CD4-positive, alpha-beta T cell treated with Interleukin-15 for 1 hour (primary cell): ENCODE results near the gene TBC1D2B.
"Not testable (repeated sequence)": the region's sequence is repeated elsewhere in the genome, so short reads cannot be mapped to it uniquely, and the experiment has no call there.

ENCODE experiments used
- DNase-seq: peaks from one replicate; pipeline ENCODE4 v3.0.0-alpha.2; 2020

The TBC1D2B gene

GRCh38 chr15:77984446-77984861, 93.1 kb downstream of the TBC1D2B start:
- no peak for DNase-seq

GRCh38 chr15:77983708-77984445, 93.6 kb downstream of the TBC1D2B start:
- DNase-seq: no peak

GRCh38 chr15:77983091-77983707, 94.3 kb downstream of the TBC1D2B start:
- DNase-seq: no peak

- no peak for DNase-seq
These were observed 95.4 kb downstream of the TBC1D2B start for GRCh38 chr15:77982127-77982490.

- DNase-seq: no peak
These were observed 96.0 kb downstream of the TBC1D2B start for GRCh38 chr15:77981281-77982126.

GRCh38 chr15:77980674-77981073, 96.8 kb downstream of the TBC1D2B start:
- not testable (repeated sequence) for DNase-seq

GRCh38 chr15:77980098-77980497, 97.4 kb downstream of the TBC1D2B start:
- no peak for DNase-seq

- DNase-seq: not testable (repeated sequence)
These were observed 98.4 kb downstream of the TBC1D2B start for GRCh38 chr15:77979157-77979556.

GRCh38 chr15:77978759-77979145, 98.8 kb downstream of the TBC1D2B start:
- not testable (repeated sequence) for DNase-seq

GRCh38 chr15:77977903-77978758, 99.4 kb downstream of the TBC1D2B start:
- not testable (repeated sequence) for DNase-seq

- not testable (repeated sequence) for DNase-seq
These were observed 100.6 kb downstream of the TBC1D2B start for GRCh38 chr15:77976760-77977525.

GRCh38 chr15:77976095-77976450, 101.4 kb downstream of the TBC1D2B start:
- DNase-seq: not testable (repeated sequence)

GRCh38 chr15:77975332-77976094, 102.0 kb downstream of the TBC1D2B start:
- DNase-seq: no peak

- DNase-seq: no peak
These were observed 102.8 kb downstream of the TBC1D2B start for GRCh38 chr15:77974416-77975331.

- DNase-seq: no peak
These were observed 103.5 kb downstream of the TBC1D2B start for GRCh38 chr15:77974098-77974414.

- not testable (repeated sequence) for DNase-seq
These were observed 104.0 kb downstream of the TBC1D2B start for GRCh38 chr15:77973273-77974097.

GRCh38 chr15:77972706-77973105, 104.8 kb downstream of the TBC1D2B start:
- not testable (repeated sequence) for DNase-seq

GRCh38 chr15:77971875-77972274, 105.6 kb downstream of the TBC1D2B start:
- DNase-seq: not testable (repeated sequence)

GRCh38 chr15:77970813-77971360, 106.6 kb downstream of the TBC1D2B start:
- not testable (repeated sequence) for DNase-seq
